ENCODE measurements around the gene ASXL3. TPM values are rescaled to one million over a fixed set of nuclear protein-coding genes. Genes with fewer than 3 reads are reported as not detected.

ASXL3 gene
- polyA plus RNA-seq, 3 donors = 0.11 to 0.24 (median 0.18) TPM

GRCh38 chr18:33641141-33641540 lies 63.1 kb downstream of the ASXL3 start:
- 77 to 86% (median 81%) methylated on average over 3 of the region's 3 CpGs for WGBS, 3 donors
- H3K27ac ChIP-seq (ENCODE audit: low read depth, low read length) = no peak overlapping the region

DNA sequence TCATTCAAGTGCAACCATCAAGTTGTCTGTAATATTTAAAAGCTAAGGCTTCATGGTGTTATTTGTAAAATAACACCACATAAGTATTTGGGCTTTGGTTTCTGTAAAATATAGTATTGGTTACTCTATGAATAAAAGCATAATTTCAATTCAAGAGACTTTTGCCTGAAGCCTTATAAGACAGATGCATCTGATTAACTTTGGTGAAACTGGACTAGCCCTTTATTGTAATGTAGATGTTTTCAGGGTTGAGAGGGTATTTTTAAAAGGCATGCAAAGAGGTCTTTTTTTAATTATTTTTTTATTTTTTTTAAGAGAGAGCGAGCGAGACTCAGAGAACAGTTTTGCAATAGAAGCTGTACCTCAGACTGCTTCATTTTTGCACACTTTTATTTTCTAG lies 66.5 kb downstream of the ASXL3 start:
- no peak overlapping the region for H3K27ac ChIP-seq (ENCODE audit: low read depth, low read length)
- 80 to 92% (median 92%) methylated on average over 2 of the region's 2 CpGs for WGBS, 3 donors

- WGBS, 3 donors = 94 to 100% (median 96%) methylated on average over 1 of the region's 1 CpG
- no peak overlapping the region for H3K27ac ChIP-seq (ENCODE audit: low read depth, low read length)
Observed at GRCh38 chr18:33647365-33647764, 69.3 kb downstream of the ASXL3 start.

GRCh38 chr18:33652635-33653034 lies 74.6 kb downstream of the ASXL3 start:
- WGBS, 3 donors = 27 to 62% (median 53%) methylated on average over 1 of the region's 1 CpG
- H3K27ac ChIP-seq (ENCODE audit: low read depth, low read length) = no peak overlapping the region

DNA sequence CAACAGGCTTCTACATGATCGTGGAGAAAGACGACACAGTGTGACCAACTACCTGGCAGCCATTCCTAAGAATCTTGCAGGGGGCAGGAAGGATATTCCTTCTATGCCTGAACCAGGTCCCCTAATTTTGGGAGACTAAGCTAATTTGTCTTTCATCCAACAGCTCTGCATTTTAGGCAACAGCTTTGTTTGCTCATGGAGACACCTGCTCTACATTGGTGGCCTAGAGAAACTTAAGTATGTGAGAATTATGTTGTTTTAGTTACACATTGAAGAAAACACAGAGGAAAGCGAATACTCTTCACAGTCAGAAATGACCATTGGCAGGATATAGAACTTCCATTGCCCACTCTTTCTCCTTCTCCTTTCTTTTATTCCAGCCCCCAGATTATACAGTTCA lies 75.2 kb downstream of the ASXL3 start:
- WGBS, 3 donors = 71 to 82% (median 79%) methylated on average over 3 of the region's 3 CpGs
- H3K27ac ChIP-seq (ENCODE audit: low read depth, low read length) = no peak overlapping the region

DNA sequence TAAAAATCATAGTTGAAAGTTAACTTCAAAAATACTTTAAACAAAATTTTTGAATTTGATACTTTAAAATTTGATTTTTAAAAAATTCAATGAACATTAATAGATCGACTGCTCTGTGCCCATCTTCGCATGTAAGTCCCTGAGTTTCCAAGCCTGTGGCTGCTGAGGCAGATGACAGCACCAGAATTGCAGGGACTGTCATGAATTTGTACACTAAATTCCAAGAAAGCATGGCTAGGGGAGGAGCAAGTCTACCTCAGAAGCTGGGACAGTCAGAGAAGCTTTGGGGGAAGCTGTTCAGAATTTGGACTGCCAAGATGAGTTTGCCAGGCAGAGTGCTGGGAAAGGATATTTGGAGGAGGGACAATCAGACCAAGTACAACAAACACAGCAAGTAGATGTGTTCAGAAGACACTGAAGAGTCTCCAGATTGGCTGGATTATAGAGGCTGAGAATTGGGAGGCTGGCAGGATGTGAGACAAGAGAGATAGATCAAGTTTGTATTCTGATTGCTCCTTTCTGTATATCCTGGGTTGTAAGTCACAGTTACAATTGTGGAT lies 79.0 kb downstream of the ASXL3 start:
- H3K27ac ChIP-seq (ENCODE audit: low read depth, low read length) = no peak overlapping the region
- WGBS, 3 donors = 77 to 95% (median 91%) methylated on average over 2 of the region's 2 CpGs

GRCh38 chr18:33660696-33661310 lies 82.8 kb downstream of the ASXL3 start:
- WGBS, 3 donors = 71 to 84% (median 75%) methylated on average over 2 of the region's 2 CpGs
- H3K27ac ChIP-seq (ENCODE audit: low read depth, low read length) = no peak overlapping the region

- WGBS, 3 donors = 70 to 82% (median 79%) methylated on average over 4 of the region's 4 CpGs
- H3K27ac ChIP-seq (ENCODE audit: low read depth, low read length) = no peak overlapping the region
Observed at GRCh38 chr18:33664241-33664874, 86.3 kb downstream of the ASXL3 start.

DNA sequence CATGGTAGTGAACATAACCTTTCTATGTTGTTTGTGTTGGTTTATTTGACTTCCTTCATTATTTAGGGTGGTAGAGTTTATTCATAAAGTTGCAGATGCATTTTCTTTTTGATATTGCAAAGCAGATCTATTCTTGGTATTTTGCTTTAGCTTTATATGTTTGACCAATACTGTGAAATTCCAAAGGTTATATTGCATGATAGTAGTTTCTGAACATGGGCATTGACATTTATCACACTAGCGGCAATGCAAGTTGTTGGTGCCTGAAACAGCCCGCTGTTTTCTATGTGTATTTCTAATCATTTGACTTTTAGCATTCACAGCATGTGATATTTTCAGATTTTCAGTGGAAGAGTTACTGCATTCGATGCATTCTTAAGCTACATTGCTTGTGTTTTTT lies 87.2 kb downstream of the ASXL3 start:
- WGBS, 3 donors = 82 to 91% (median 91%) methylated on average over 3 of the region's 3 CpGs
- H3K27ac ChIP-seq (ENCODE audit: low read depth, low read length) = no peak overlapping the region

GRCh38 chr18:33665641-33666040 lies 87.6 kb downstream of the ASXL3 start:
- no peak overlapping the region for H3K27ac ChIP-seq (ENCODE audit: low read depth, low read length)

GRCh38 chr18:33666915-33667314 lies 88.9 kb downstream of the ASXL3 start:
- H3K27ac ChIP-seq (ENCODE audit: low read depth, low read length) = no peak overlapping the region
- 94 to 97% (median 96%) methylated on average over 2 of the region's 2 CpGs for WGBS, 3 donors

DNA sequence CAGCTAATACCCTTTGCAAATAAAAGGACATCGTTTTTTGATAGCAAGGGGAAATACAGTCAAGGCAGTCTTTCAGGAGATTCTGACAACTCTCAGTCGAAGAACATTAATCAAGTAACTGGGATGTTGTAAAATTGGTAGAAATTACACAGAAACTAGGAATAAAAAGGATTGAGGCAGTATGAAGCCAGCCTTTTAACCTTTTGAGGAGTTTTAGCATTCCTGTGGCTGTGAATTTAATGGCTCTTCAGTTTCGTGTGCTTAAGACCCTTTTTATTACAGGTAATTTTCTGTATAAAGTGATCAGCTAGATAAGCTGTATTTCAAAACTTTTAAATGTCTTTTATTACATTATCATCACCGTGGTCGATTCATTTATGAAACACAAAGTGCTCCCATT lies 91.6 kb downstream of the ASXL3 start:
- no peak overlapping the region for H3K27ac ChIP-seq (ENCODE audit: low read depth, low read length)
- 70 to 77% (median 76%) methylated on average over 5 of the region's 5 CpGs for WGBS, 3 donors

DNA sequence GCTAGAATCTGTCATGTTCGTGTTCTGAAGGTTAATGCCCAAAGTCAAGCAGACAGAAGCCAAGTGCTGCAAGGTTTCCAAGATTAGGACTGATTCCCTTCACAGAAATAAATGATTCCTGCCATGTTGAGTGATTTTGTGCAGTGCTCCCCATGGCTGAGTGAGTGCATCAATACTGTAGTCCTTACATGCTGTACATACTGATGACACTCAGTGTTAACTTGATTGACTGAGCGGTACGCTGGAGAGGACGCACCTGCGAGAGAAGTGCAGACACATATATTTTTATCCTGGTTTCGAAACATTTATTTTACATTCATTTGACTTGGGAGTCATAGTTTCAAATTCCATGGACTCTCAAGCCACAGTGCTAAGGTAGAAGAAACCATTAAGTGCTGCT lies 92.0 kb downstream of the ASXL3 start:
- no peak overlapping the region for H3K27ac ChIP-seq (ENCODE audit: low read depth, low read length)
- WGBS, 3 donors = 94 to 96% (median 95%) methylated on average over 6 of the region's 6 CpGs

DNA sequence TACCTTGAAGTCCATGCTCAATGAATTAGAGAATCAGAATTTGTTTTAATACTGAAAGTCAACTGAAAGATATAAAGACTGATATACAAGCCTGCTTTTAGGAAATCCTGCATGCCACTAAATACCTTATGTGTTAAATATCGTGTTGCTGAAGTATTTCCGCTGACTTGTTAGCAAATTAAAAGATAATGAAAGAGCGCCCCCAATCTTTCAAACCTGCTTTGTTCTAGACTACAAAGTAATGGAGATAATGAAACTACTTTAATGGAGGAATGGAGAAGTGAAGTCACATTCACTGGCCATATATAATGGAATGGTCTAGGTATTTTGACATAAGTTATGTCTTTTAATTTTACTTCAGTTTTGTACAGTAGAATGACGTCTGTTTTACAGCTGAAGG lies 95.7 kb downstream of the ASXL3 start:
- no peak overlapping the region for H3K27ac ChIP-seq (ENCODE audit: low read depth, low read length)
- 84 to 96% (median 88%) methylated on average over 4 of the region's 4 CpGs for WGBS, 3 donors

DNA sequence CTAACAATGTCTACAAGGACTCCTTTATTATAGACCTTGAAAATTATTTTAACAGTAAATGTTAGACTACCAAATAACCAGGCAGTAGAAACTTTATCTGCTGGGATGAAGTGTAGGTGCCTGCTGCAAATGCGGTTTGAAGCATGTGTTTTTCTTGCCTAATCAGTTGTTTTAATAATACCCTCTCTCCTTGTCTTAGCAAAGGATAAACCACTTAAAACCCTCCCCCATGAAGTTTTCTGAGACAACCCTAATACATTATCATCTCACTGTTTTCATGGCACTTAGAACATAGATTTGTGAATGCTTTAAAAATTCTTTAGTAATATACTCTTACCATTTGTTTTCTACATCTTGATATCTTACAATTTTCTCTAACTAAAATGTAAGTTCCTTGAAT lies 98.6 kb downstream of the ASXL3 start:
- WGBS, 3 donors = 53 to 68% (median 64%) methylated on average over 1 of the region's 1 CpG
- H3K27ac ChIP-seq (ENCODE audit: low read depth, low read length) = no peak overlapping the region

- 87 to 98% (median 92%) methylated on average over 2 of the region's 2 CpGs for WGBS, 3 donors
- no peak overlapping the region for H3K27ac ChIP-seq (ENCODE audit: low read depth, low read length)
Observed at GRCh38 chr18:33677891-33678290, 99.9 kb downstream of the ASXL3 start.

DNA sequence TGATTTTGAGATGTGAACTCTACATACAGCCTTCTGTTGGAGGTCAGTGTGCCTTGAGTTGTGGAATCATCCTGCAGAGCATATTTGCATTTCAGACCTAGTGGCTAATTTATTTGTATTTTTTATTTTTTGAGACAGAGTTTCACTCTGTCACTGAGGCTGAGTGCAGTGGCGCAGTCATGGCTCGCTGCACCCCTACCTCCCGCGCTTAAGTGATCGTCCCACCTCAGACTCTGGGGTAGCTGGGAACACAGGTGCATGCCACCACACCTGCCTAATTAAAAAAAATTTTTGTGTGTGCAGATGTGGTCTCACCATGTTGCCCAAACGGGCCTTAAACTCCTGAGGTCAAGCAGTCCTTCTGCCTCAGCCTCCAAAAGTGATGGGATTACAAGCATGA lies 104.4 kb downstream of the ASXL3 start:
- 93 to 97% (median 97%) methylated on average over 6 of the region's 6 CpGs for WGBS, 3 donors

DNA sequence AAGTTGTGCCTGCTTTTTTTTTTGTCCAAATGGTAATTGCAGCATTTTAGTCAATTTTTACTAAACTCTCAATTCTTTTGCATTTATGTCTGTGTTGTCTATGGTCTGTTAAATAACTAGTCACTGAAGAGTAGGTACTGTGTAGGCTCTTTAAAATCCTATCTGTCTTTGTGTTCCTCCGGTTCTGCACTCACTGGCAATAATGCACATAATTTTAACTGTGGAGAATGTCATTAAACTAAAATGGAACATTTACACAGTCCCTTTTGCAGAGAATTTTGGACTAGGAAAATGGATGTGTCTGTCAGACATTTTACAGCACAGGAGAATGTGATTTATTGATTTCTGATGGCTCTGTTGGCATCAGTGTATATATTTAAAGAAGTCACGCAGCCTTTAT lies 116.6 kb downstream of the ASXL3 start:
- H3K27ac ChIP-seq (ENCODE audit: low read depth, low read length) = no peak overlapping the region
- WGBS, 3 donors = 80 to 88% (median 85%) methylated on average over 2 of the region's 2 CpGs

More for the DNA sequence above, 104.4 kb downstream of the ASXL3 start:
- no peak overlapping the region for H3K27ac ChIP-seq (ENCODE audit: low read depth, low read length)

- no peak overlapping the region for H3K27ac ChIP-seq (ENCODE audit: low read depth, low read length)
- WGBS, 3 donors = 51 to 76% (median 69%) methylated on average over 3 of the region's 3 CpGs
Observed at GRCh38 chr18:33696332-33697162, 118.5 kb downstream of the ASXL3 start.
